Astrocyte of the spinal cord (primary cell): Measurements from ENCODE around the gene TMEM244.
A peak's percentile ranks its signal among the peaks of the same experiment; 100 is the strongest.

Experiments used
- DNase-seq: peaks from one replicate; pipeline ENCODE4 v3.0.0; 2011; ENCODE audit warnings: low read depth, low spot score
- H3K4me3 ChIP-seq: 2 replicates; pipeline ENCODE4 v1.5.1; 2011; ENCODE audit warnings: low read depth, mild to moderate bottlenecking, low read length, moderate library complexity
- CTCF ChIP-seq: IDR thresholded peaks from 2 replicates; pipeline ENCODE4 v1.5.1; 2012; ENCODE audit warnings: low read depth, mild to moderate bottlenecking, low read length, inconsistent platforms
- in situ Hi-C: cut with HindIII; loops from 2 replicates; pipeline ENCODE4 v1.10.0; 2017; ENCODE audit warnings: low sequenced_read_pairs

The TMEM244 gene

DNA sequence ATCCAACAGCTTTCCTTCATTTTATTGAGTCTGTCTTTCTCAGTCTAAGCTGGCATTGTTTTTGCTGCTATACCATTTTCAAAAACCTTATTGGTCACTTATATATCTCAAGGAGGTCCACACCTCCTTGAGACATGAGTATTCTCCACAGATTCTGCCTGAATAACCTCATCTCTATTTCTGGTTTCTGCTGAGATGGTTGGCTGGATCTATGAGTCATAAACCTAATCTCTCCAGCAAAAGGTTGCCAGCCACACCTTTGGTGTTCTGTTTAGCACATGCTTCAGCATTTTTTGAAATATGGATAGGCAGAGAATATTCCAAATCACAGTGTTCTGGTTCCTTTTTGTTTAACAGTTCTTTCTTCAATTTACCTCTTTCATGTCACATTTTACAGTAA, 40.8 kb upstream of the TMEM244 start:
- no peak overlapping the region for H3K4me3 ChIP-seq
- in situ Hi-C loops: no loop called here
- no peak for TF ChIP-seq CTCF
- peak; percentile 23 for DNase-seq

GRCh38 chr6:129895692-129896091, 34.6 kb upstream of the TMEM244 start:
- in situ Hi-C loops: no loop called here
- TF ChIP-seq CTCF: no peak
- peak; percentile 24 for DNase-seq
- no peak overlapping the region for H3K4me3 ChIP-seq

DNA sequence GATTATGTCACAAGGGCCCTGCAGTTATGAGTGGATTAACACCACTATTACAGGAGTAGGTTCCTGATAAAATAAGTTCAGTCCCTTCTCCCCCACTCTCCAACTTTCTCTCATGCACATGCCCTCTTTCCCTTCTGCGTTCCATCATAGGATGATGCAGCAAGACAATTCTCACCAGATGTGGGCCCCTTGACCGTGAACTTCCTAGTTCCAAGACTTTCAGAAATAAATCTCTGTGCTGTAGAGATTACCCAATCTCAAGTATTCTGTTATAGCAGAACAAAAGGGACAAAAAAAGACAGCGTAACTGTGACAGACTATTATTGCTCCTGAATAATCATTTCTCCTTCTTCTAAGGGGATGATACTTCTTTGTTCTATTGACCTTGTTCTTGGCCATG, 33.8 kb upstream of the TMEM244 start:
- no peak for DNase-seq
- no peak overlapping the region for H3K4me3 ChIP-seq
- no peak for TF ChIP-seq CTCF
- in situ Hi-C loops: no loop called here

DNA sequence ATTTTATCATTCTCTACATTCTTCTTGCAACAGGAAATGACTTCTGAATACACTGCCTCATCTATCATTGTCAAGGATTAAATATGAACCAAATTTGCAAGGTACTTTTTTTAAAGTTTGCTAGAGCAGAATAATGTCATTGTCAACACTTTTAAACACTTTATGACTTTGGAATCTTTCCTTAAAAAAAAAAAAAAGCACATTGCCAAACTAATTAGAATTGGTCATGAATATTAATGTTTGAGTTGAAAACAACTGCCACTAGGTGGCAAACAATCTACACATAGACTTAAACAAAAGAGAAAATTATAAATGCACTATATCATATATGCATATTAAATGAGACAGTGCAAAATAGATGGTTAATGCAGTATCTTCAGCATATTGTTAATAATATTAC, 32.5 kb upstream of the TMEM244 start:
- DNase-seq: peak; percentile 43
- H3K4me3 ChIP-seq: no peak overlapping the region
- in situ Hi-C loops: no loop called here
- TF ChIP-seq CTCF: peak; percentile 49

DNA sequence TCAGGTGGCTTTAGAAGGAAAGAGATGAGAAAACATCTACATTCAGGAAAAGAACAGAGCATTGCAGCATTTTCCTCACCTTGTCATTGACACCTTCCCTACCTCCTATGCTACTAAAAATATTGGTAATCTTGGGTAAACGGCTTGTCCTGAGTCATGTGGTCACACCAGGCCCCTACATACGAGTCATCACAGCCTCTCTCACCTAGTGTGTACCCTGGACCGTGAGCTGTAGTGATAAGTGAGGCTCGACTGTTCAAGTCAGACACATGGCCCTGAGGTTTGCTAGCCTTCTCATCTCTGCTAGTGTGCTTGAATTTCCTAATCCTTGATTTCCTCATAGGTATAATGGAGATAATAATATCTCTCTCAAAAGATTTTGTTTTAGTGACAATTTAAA, 29.6 kb upstream of the TMEM244 start:
- no peak overlapping the region for H3K4me3 ChIP-seq
- TF ChIP-seq CTCF: no peak
- no peak for DNase-seq
- in situ Hi-C loops: no loop called here

DNA sequence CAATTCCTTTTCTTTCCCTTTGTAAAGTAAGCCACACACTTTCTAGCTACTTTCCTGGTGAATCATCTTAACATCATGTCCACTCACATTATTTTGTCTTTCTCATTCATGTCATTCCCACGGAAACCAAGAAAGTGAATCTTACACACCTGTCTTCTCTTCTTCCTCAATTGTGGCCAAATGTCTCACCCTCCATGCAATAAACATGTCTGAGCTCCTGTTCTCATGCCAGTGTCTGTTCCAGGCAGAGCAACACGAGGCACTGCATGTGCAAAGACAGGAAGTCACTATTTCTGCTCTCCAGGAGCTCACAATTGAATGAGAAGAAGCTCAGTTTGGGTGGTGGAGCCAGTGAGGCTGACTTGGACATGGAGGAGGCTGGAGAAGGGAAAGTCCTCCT, 29.0 kb upstream of the TMEM244 start:
- TF ChIP-seq CTCF: no peak
- no peak overlapping the region for H3K4me3 ChIP-seq
- DNase-seq: peak; percentile 80
- in situ Hi-C loops: no loop called here

DNA sequence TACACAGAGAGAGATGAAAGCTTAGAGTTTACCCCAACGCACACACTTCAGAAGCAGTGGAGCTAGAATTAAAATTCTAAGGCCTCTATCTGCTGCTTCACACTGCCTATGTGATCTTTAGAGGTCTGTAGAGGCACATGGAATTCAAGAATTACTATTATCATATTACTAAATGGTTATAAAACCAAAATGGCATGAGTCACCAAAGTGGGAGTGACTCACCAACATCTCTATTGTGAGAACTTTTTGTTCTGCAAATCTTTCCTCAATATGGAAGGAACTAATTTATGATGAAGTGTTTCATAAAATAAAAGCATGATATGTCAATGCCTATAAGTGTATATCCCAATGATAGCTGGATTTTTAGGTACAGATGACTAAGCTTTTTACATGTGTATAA, 28.5 kb upstream of the TMEM244 start:
- no peak for TF ChIP-seq CTCF
- DNase-seq: peak; percentile 90
- in situ Hi-C loops: no loop called here
- no peak overlapping the region for H3K4me3 ChIP-seq
